GM19351 (cell line): ENCODE data around the gene ATP1A3.

Experiments used
- ATAC-seq: cut with Tn5 transposase; IDR thresholded peaks from one replicate; pipeline ENCODE4 v1.9.1; 2021; ENCODE audit warnings: mild to moderate bottlenecking, moderate library complexity; ENCODE audit not compliant: unreplicated experiment

Gene ATP1A3

DNA sequence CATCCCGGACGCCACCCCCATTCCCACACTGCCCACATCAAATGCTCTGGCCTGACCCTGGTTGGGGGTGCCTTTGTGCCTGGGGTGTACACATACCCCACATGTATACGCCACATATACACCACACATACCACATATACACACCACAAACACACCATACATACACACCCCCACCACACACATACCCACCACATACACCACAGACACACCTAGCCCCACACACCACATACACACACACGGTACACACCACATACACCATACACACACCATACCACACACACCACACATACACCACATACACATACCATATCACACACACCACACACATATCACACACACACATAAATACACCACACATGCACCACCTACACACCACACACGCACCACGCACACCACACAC lies 75.9 kb downstream of the ATP1A3 start:
- ATAC-seq: no peak

DNA sequence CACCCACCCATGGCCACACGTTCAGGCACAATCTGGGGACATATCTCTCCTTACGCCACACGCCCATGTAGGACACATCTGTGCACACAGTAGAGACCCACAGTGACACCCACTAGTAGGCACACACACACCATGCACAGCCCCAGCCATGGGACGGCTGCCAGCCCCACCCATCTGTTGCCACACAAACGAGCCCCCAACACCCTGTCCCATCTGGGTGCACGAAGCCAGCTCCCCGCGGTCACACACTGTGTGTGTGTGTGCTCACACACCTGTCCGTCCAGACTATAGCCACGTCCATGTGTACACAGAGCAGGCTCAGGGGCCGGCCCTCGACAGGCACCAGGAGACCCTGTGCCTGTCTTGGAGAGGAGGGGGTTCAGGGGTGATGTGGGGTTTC lies 76.4 kb downstream of the ATP1A3 start:
- ATAC-seq: no peak
